ENCODE measurements around the gene ZCCHC8.

DNA sequence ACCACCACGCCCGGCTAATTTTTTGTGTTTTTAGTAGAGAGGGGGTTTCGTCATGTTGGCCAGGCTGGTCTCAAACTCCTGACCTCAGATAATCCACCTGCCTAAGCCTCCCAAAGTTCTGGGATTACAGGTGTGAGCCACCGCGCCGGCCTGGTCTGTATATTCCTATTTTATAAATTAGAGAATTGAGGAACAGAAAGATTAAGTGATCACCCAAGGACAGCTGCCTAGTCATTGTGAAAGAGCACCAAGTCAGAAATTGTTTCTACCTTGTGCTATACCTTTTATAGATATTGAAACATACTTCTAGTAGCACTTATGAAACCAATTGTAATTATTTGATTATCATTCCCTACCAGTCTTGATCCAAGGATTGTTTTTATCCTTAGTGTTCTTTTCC lies 28.3 kb upstream of the ZCCHC8 start:
- TF ChIP-seq, protein P1, sequence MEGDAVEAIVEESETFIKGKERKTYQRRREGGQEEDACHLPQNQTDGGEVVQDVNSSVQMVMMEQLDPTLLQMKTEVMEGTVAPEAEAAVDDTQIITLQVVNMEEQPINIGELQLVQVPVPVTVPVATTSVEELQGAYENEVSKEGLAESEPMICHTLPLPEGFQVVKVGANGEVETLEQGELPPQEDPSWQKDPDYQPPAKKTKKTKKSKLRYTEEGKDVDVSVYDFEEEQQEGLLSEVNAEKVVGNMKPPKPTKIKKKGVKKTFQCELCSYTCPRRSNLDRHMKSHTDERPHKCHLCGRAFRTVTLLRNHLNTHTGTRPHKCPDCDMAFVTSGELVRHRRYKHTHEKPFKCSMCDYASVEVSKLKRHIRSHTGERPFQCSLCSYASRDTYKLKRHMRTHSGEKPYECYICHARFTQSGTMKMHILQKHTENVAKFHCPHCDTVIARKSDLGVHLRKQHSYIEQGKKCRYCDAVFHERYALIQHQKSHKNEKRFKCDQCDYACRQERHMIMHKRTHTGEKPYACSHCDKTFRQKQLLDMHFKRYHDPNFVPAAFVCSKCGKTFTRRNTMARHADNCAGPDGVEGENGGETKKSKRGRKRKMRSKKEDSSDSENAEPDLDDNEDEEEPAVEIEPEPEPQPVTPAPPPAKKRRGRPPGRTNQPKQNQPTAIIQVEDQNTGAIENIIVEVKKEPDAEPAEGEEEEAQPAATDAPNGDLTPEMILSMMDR (IDR thresholded peaks at IDR 0.05) = no peak
- no peak for TF ChIP-seq POLR2A (IDR thresholded peaks at IDR 0.05)
